A549 (cell line): ENCODE data around the gene SFTPB.

Experiments used
- CTCF ChIP-seq: fragments of >200 bp; sonication (Bioruptor Twin); formaldehyde crosslinking; IDR thresholded peaks from 3 replicates; pipeline ENCODE4 v1.5.1; 2016
- EP300 ChIP-seq, 2 experiments: fragments of >200 bp; sonication (Bioruptor Twin); formaldehyde crosslinking; IDR thresholded peaks; 2 replicates in 1 of 2; 3 replicates in 1 of 2; pipeline ENCODE4 v1.6.1; 2016 to 2017
- ESRRA ChIP-seq: fragments of 150-350 bp; IDR thresholded peaks from 2 replicates; pipeline ENCODE4 v1.6.1; 2014; ENCODE audit warnings: mild to moderate bottlenecking, low read length, borderline replicate concordance
- PHF8 ChIP-seq: fragments of 200-600 bp; sonication (generic); IDR thresholded peaks from 2 replicates; pipeline ENCODE4 v1.6.1; 2016; ENCODE audit warnings: low read depth, mild to moderate bottlenecking, antibody characterized with exemption, moderate library complexity, borderline replicate concordance
- POLR2A ChIP-seq: IDR thresholded peaks from 2 replicates; pipeline ENCODE4 v1.6.1; 2012; ENCODE audit warnings: mild to moderate bottlenecking, low read length
- RAD21 ChIP-seq, 2 experiments: fragments of >200 bp in 1 of 2; sonication (Bioruptor Twin) in 1 of 2; formaldehyde crosslinking in 1 of 2; IDR thresholded peaks in 1 of 2; conservative IDR thresholded peaks in 1 of 2; 2 replicates in 1 of 2; 3 replicates in 1 of 2; pipeline ENCODE4 v1.6.1; 2012 to 2018; ENCODE audit warnings: inconsistent platforms in 1 of 2
- REST ChIP-seq: fragments of 200-600 bp; sonication (generic); IDR thresholded peaks from 2 replicates; pipeline ENCODE4 v1.6.1; 2016; ENCODE audit warnings: antibody characterized with exemption, mild to moderate bottlenecking, moderate library complexity
- TFCP2L1 ChIP-seq: fragments of 250-450 bp; sonication (Bioruptor Pico); IDR thresholded peaks from 2 replicates; pipeline ENCODE4 v1.5.0; 2021; ENCODE audit warnings: mild to moderate bottlenecking
- USF2 ChIP-seq: fragments of 450-650 bp; IDR thresholded peaks from 2 replicates; pipeline ENCODE4 v1.6.1; 2014; ENCODE audit warnings: antibody characterized with exemption
- ZC3H11A ChIP-seq: fragments of 450-650 bp; IDR thresholded peaks from 2 replicates; pipeline ENCODE4 v1.6.1; 2014; ENCODE audit warnings: antibody characterized with exemption, mild to moderate bottlenecking

GRCh38 chr2:85675427-85675826 lies 7.4 kb upstream of the SFTPB start:
- TF ChIP-seq CTCF = no peak
- no peak for TF ChIP-seq POLR2A
- no peak for TF ChIP-seq ZC3H11A
- TF ChIP-seq TFCP2L1 (CRISPR knock-in tag) = no peak
- no peak for TF ChIP-seq REST
- TF ChIP-seq RAD21 (conservative IDR thresholded peaks at IDR 0.05 in 1 of 2, IDR thresholded peaks at IDR 0.05 in 1 of 2) = no peak
- no peak for TF ChIP-seq EP300 (IDR thresholded peaks at IDR 0.05)
- no peak for TF ChIP-seq USF2
- no peak for TF ChIP-seq ESRRA
- TF ChIP-seq PHF8 = no peak
